ENCODE measurements around the gene GRAMD1B. TPM values are rescaled to one million over a fixed set of nuclear protein-coding genes. Genes with fewer than 3 reads are reported as not detected.

GRAMD1B gene
- total and polyA plus RNA-seq, 4 donors = 0.29 to 2.6 (median 1.3) TPM

DNA sequence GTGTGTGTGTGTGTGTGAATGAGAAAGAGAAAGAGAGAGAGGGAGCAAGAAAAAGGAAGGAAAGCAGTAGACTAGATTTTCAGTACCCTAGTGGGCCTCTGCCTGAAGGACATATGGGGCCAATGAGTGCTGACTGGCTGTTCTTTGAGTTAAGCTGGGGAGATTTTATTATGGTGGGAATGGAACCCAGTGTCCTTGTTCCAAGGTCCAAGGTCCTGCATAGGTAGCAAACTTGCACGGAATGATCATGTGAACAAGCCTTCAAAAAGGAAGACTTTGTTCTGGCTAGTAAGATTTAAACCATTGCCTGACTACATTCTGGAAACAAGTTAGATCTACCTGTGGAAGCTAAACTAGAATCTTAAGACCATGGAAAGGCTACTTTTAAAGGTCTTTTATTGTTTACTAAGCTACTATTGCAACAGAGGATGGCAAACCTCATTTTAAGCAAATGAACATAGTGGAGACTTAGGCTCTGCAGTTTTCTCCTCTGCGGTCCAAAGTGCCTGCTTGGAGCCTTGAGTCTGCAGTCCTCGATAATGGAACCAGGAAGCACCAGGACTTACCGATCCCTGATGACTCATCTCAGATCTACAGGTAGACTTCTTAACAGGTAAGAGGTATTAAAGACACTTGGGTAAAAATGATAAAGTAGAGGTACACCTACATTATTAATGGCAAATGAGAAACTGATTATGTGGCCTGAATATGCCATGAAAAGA is 10.2 kb upstream of the GRAMD1B start:
- peaks cover 0 to 3% (median under 1%) of the 10 kb centered on the region in 4 donors for H3K27me3 ChIP-seq (ENCODE audit: control insufficient read depth in 4 of 4, insufficient read depth in 4 of 4, low read length in 3 of 4)
- no peak overlapping the region for H3K4me3 ChIP-seq (ENCODE audit: low read depth in 1 of 3, low read length in 3 of 3)
- TF ChIP-seq, protein P1, sequence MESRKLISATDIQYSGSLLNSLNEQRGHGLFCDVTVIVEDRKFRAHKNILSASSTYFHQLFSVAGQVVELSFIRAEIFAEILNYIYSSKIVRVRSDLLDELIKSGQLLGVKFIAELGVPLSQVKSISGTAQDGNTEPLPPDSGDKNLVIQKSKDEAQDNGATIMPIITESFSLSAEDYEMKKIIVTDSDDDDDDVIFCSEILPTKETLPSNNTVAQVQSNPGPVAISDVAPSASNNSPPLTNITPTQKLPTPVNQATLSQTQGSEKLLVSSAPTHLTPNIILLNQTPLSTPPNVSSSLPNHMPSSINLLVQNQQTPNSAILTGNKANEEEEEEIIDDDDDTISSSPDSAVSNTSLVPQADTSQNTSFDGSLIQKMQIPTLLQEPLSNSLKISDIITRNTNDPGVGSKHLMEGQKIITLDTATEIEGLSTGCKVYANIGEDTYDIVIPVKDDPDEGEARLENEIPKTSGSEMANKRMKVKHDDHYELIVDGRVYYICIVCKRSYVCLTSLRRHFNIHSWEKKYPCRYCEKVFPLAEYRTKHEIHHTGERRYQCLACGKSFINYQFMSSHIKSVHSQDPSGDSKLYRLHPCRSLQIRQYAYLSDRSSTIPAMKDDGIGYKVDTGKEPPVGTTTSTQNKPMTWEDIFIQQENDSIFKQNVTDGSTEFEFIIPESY (IDR thresholded peaks at IDR 0.05) = no peak
- TF ChIP-seq EGR1 (IDR thresholded peaks at IDR 0.05; ENCODE audit: low read depth in 2 of 2) (no peak), HNF4G (IDR thresholded peaks at IDR 0.05) (no peak), NR2F2 (IDR thresholded peaks at IDR 0.05) (no peak)
- no peaks in the 10 kb centered on the region for H3K4me1 ChIP-seq (ENCODE audit: control insufficient read depth in 4 of 4, insufficient read depth in 4 of 4, low read length in 3 of 4)
- no peak overlapping the region for H3K27ac ChIP-seq (ENCODE audit: low read depth in 1 of 2, low read length in 2 of 2)
- no peaks in the 10 kb centered on the region for H3K36me3 ChIP-seq (ENCODE audit: control insufficient read depth in 4 of 4, insufficient read depth in 3 of 4, low read depth in 1 of 4, low read length in 3 of 4)
- no peak for DNase-seq (ENCODE audit: low spot score)
- no peaks in the 10 kb centered on the region for H3K9me3 ChIP-seq (ENCODE audit: control insufficient read depth in 4 of 4, low read length in 3 of 4)
- H3K9ac ChIP-seq (ENCODE audit: low read depth in 1 of 2, low read length in 2 of 2) = no peak overlapping the region
- 72% methylated on average over 4 of the region's 4 CpGs for WGBS

DNA sequence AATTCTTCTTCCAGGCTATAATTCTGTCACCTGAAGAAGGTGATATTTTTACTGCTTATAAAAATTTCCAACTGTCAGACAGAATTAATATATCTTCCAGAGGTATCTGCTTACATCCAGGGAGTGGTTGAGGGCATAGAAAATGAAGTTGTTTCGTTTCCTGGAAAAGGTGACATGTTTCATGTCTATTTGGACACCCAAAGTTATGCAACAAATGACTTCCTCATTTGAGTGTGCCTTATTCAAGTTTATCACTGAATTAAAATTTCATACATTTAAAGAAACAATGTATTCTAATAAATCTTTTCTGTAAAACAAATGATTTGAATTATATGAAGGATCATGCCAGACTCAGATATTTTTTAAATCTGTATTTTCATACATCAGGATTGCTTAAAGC is 8.5 kb upstream of the GRAMD1B start:
- DNase-seq (ENCODE audit: low spot score) = no peak
- Histone ChIP-seq H3K9me3 (ENCODE audit: control insufficient read depth in 4 of 4, low read length in 3 of 4) (no peaks in the 10 kb centered on the region), H3K27ac (ENCODE audit: low read depth in 1 of 2, low read length in 2 of 2) (no peak overlapping the region), H3K4me1 (ENCODE audit: control insufficient read depth in 4 of 4, insufficient read depth in 4 of 4, low read length in 3 of 4) (no peaks in the 10 kb centered on the region), H3K9ac (ENCODE audit: low read depth in 1 of 2, low read length in 2 of 2) (no peak overlapping the region), H3K36me3 (ENCODE audit: control insufficient read depth in 4 of 4, insufficient read depth in 3 of 4, low read depth in 1 of 4, low read length in 3 of 4) (no peaks in the 10 kb centered on the region), H3K4me3 (ENCODE audit: low read depth in 1 of 3, low read length in 3 of 3) (no peak overlapping the region), H3K27me3 (ENCODE audit: control insufficient read depth in 4 of 4, insufficient read depth in 4 of 4, low read length in 3 of 4) (peaks cover 0 to 7% (median 4%) of the 10 kb centered on the region in 4 donors)
- 35% methylated on average over 1 of the region's 1 CpG for WGBS
- no peak for TF ChIP-seq JUND (IDR thresholded peaks at IDR 0.05)
- TF ChIP-seq, protein P2, sequence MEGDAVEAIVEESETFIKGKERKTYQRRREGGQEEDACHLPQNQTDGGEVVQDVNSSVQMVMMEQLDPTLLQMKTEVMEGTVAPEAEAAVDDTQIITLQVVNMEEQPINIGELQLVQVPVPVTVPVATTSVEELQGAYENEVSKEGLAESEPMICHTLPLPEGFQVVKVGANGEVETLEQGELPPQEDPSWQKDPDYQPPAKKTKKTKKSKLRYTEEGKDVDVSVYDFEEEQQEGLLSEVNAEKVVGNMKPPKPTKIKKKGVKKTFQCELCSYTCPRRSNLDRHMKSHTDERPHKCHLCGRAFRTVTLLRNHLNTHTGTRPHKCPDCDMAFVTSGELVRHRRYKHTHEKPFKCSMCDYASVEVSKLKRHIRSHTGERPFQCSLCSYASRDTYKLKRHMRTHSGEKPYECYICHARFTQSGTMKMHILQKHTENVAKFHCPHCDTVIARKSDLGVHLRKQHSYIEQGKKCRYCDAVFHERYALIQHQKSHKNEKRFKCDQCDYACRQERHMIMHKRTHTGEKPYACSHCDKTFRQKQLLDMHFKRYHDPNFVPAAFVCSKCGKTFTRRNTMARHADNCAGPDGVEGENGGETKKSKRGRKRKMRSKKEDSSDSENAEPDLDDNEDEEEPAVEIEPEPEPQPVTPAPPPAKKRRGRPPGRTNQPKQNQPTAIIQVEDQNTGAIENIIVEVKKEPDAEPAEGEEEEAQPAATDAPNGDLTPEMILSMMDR (IDR thresholded peaks at IDR 0.05; ENCODE audit: low read depth, low read length, missing input control) = no peak
- TF ChIP-seq NR2F2 (IDR thresholded peaks at IDR 0.05) = no peak
- TF ChIP-seq, protein P3, sequence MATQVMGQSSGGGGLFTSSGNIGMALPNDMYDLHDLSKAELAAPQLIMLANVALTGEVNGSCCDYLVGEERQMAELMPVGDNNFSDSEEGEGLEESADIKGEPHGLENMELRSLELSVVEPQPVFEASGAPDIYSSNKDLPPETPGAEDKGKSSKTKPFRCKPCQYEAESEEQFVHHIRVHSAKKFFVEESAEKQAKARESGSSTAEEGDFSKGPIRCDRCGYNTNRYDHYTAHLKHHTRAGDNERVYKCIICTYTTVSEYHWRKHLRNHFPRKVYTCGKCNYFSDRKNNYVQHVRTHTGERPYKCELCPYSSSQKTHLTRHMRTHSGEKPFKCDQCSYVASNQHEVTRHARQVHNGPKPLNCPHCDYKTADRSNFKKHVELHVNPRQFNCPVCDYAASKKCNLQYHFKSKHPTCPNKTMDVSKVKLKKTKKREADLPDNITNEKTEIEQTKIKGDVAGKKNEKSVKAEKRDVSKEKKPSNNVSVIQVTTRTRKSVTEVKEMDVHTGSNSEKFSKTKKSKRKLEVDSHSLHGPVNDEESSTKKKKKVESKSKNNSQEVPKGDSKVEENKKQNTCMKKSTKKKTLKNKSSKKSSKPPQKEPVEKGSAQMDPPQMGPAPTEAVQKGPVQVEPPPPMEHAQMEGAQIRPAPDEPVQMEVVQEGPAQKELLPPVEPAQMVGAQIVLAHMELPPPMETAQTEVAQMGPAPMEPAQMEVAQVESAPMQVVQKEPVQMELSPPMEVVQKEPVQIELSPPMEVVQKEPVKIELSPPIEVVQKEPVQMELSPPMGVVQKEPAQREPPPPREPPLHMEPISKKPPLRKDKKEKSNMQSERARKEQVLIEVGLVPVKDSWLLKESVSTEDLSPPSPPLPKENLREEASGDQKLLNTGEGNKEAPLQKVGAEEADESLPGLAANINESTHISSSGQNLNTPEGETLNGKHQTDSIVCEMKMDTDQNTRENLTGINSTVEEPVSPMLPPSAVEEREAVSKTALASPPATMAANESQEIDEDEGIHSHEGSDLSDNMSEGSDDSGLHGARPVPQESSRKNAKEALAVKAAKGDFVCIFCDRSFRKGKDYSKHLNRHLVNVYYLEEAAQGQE (IDR thresholded peaks at IDR 0.05) = no peak
- no peak for TF ChIP-seq HNF4G (IDR thresholded peaks at IDR 0.05)

DNA sequence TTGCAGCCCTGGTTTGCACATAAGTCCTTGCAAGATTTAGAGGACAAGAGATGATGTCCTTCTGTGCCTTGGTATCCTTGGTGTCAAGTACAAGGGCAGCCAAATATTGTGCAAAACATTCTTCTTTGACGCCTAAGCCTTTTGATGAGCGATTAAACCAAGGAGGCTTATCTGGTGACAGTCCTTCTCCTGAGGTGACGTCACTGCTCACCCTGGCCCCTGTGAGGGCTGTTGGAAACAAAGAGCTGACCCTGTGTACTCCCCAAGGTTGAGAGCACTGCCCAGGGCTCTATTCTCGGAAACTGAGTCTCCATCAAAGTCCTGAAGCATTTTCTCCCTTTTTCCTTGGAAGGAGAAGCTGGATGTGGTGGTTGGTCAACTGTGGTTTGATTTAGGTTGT is 4.7 kb upstream of the GRAMD1B start:
- Histone ChIP-seq H3K27me3 (ENCODE audit: control insufficient read depth in 4 of 4, insufficient read depth in 4 of 4, low read length in 3 of 4) (peaks cover 0 to 14% (median 4%) of the 10 kb centered on the region in 4 donors), H3K4me3 (ENCODE audit: low read depth in 1 of 3, low read length in 3 of 3) (no peak overlapping the region), H3K36me3 (ENCODE audit: control insufficient read depth in 4 of 4, insufficient read depth in 3 of 4, low read depth in 1 of 4, low read length in 3 of 4) (no peaks in the 10 kb centered on the region), H3K27ac (ENCODE audit: low read depth in 1 of 2, low read length in 2 of 2) (no peak overlapping the region), H3K4me1 (ENCODE audit: control insufficient read depth in 4 of 4, insufficient read depth in 4 of 4, low read length in 3 of 4) (peaks cover 0 to 3% (median 0%) of the 10 kb centered on the region in 4 donors), H3K9ac (ENCODE audit: low read depth in 1 of 2, low read length in 2 of 2) (no peak overlapping the region), H3K9me3 (ENCODE audit: control insufficient read depth in 4 of 4, low read length in 3 of 4) (no peaks in the 10 kb centered on the region)
- DNase-seq (ENCODE audit: low spot score) = no peak
- WGBS = 57% methylated on average over 4 of the region's 4 CpGs
- TF ChIP-seq, protein P2 (IDR thresholded peaks at IDR 0.05; ENCODE audit: low read depth, low read length, missing input control) = no peak
- TF ChIP-seq FOXA1 (IDR thresholded peaks at IDR 0.05) = no peak
- no peak for TF ChIP-seq HNF4A (conservative IDR thresholded peaks at IDR 0.05)
- TF ChIP-seq SP1 (IDR thresholded peaks at IDR 0.05) = no peak
- no peak for TF ChIP-seq FOXA2 (IDR thresholded peaks at IDR 0.05)
- TF ChIP-seq TAF1 (conservative IDR thresholded peaks at IDR 0.05) = no peak
- TF ChIP-seq GABPA (IDR thresholded peaks at IDR 0.05 in 1 of 2, conservative IDR thresholded peaks at IDR 0.05 in 1 of 2) = no peak
- TF ChIP-seq EGR1 (IDR thresholded peaks at IDR 0.05; ENCODE audit: low read depth in 2 of 2) = no peak
- no peak for TF ChIP-seq JUND (IDR thresholded peaks at IDR 0.05)
- no peak for TF ChIP-seq HNF4G (IDR thresholded peaks at IDR 0.05)
- TF ChIP-seq RXRA (IDR thresholded peaks at IDR 0.05) = no peak
- no peak for TF ChIP-seq NR2F2 (IDR thresholded peaks at IDR 0.05)
- TF ChIP-seq, protein P1 (IDR thresholded peaks at IDR 0.05) = no peak

Data from liver (tissue), 9 donors.